ENCODE data around the gene KCNJ16.

KCNJ16 gene

DNA sequence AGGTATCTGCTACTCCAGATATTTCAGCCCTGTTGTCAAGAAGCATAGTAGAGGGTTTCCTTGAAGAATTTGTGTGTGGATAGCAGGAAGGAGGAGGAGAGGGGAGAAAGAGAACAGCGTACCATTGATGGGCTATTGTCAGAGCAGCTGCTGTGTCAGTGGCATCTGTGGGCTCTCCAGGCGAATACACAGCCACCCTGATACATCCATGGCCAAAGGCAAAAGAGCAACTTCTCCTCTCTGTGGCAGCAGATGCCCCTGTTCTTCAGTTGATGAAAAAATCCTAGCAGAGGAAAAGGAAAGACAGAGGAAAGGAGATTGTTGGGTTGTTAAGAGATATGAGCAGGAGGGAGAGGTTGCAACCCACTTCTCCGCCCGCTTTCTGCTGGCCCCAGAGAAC lies 82.1 kb downstream of the KCNJ16 start:
- H3K23ac ChIP-seq (ENCODE audit: low read length), result no peak overlapping the region
- H3K4me2 ChIP-seq (ENCODE audit: low read length), result no peak overlapping the region
- H2BK120ac ChIP-seq (ENCODE audit: low read depth, low read length), result no peak overlapping the region
- WGBS (ENCODE audit: extremely low coverage, insufficient coverage, low lambda C conversion rate), result no CpG with 5 or more reads among the region's 4 CpGs
- H3K4me1 ChIP-seq (ENCODE audit: control insufficient read depth, low read depth, low read length), result no peaks in the 10 kb centered on the region
- H2BK5ac ChIP-seq (ENCODE audit: low read length), result no peak overlapping the region
- no peak overlapping the region for H3K18ac ChIP-seq (ENCODE audit: low read length)
- no peak for DNase-seq
- H3K36me3 ChIP-seq (ENCODE audit: control insufficient read depth, insufficient read depth, low read length), result no peaks in the 10 kb centered on the region
- no peak overlapping the region for H3K56ac ChIP-seq (ENCODE audit: low read length)
- no peaks in the 10 kb centered on the region for H3K79me2 ChIP-seq (ENCODE audit: control insufficient read depth, insufficient read depth, low read length)
- no peak overlapping the region for H2BK15ac ChIP-seq (replicated peaks; ENCODE audit: low read depth)
- H2AK5ac ChIP-seq (ENCODE audit: low read length), result no peak overlapping the region
- H3K9ac ChIP-seq (ENCODE audit: low read length), result no peak overlapping the region
- H4K5ac ChIP-seq (ENCODE audit: low read length), result no peak overlapping the region
- no peaks in the 10 kb centered on the region for H3K79me1 ChIP-seq (ENCODE audit: low read length)
- no peak overlapping the region for H3K4ac ChIP-seq (ENCODE audit: low read depth, low read length)
- H3K27me3 ChIP-seq (ENCODE audit: insufficient read depth, low read length, poor library complexity), result no peaks in the 10 kb centered on the region
- H3K4me3 ChIP-seq (ENCODE audit: low read length), result no peak overlapping the region
- no peak overlapping the region for H4K8ac ChIP-seq (ENCODE audit: low read depth, low read length)
- no peak overlapping the region for H3K27ac ChIP-seq (ENCODE audit: low read depth, low read length)

DNA sequence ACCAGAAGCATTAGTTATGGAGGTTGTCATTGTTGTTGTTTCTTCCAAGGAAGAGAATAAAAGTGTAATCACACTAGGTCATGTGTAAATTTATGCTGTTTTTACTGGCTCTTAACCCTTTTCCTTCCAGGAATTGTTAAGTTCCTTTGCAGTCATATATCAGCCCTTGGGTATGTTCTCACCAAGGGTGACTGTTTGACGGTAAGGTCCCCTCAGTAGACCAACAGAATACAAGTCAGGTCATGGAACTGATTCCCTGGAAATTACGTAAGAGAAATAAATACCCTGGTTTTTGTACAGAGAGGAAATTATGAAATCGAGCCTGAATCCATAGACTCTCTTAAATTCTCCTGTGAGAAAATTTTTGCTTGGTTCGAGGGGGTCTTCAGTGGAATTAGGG lies 83.2 kb downstream of the KCNJ16 start:
- H3K79me2 ChIP-seq (ENCODE audit: control insufficient read depth, insufficient read depth, low read length), result no peaks in the 10 kb centered on the region
- WGBS (ENCODE audit: extremely low coverage, insufficient coverage, low lambda C conversion rate), result no CpG with 5 or more reads among the region's 4 CpGs
- no peaks in the 10 kb centered on the region for H3K27me3 ChIP-seq (ENCODE audit: insufficient read depth, low read length, poor library complexity)
- H3K4me3 ChIP-seq (ENCODE audit: low read length), result no peak overlapping the region
- H3K79me1 ChIP-seq (ENCODE audit: low read length), result no peaks in the 10 kb centered on the region
- no peak overlapping the region for H3K4ac ChIP-seq (ENCODE audit: low read depth, low read length)
- no peaks in the 10 kb centered on the region for H3K36me3 ChIP-seq (ENCODE audit: control insufficient read depth, insufficient read depth, low read length)
- H3K18ac ChIP-seq (ENCODE audit: low read length), result no peak overlapping the region
- no peak overlapping the region for H2BK120ac ChIP-seq (ENCODE audit: low read depth, low read length)
- H3K27ac ChIP-seq (ENCODE audit: low read depth, low read length), result no peak overlapping the region
- H4K5ac ChIP-seq (ENCODE audit: low read length), result no peak overlapping the region
- H3K9ac ChIP-seq (ENCODE audit: low read length), result no peak overlapping the region
- no peak for DNase-seq
- H3K4me1 ChIP-seq (ENCODE audit: control insufficient read depth, low read depth, low read length), result no peaks in the 10 kb centered on the region
- no peak overlapping the region for H4K8ac ChIP-seq (ENCODE audit: low read depth, low read length)
- no peak overlapping the region for H3K56ac ChIP-seq (ENCODE audit: low read length)
- H3K4me2 ChIP-seq (ENCODE audit: low read length), result no peak overlapping the region
- no peak overlapping the region for H2AK5ac ChIP-seq (ENCODE audit: low read length)
- H2BK15ac ChIP-seq (replicated peaks; ENCODE audit: low read depth), result no peak overlapping the region
- H3K23ac ChIP-seq (ENCODE audit: low read length), result no peak overlapping the region
- no peak overlapping the region for H2BK5ac ChIP-seq (ENCODE audit: low read length)

DNA sequence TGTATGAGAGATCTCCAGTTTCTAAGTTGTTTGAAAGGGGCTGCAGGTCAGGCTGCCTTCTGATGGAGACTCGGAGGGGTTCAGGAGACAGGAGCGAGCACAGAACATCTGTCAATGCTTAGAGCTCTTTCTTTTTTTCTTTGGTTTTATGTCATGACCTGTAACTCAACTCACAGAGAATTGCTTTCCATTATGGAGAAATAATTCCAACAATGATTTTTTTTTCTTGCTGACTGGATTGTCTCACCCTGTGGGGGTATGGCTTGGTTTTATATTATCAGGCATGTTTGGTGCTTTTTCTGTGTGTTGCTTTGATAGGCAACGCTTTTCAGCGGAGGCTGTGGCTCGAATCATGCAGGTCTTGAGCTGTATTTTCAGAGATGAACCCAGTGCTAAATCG lies 83.6 kb downstream of the KCNJ16 start:
- no CpG with 5 or more reads among the region's 6 CpGs for WGBS (ENCODE audit: extremely low coverage, insufficient coverage, low lambda C conversion rate)
- no peak overlapping the region for H2BK5ac ChIP-seq (ENCODE audit: low read length)
- no peak overlapping the region for H3K4me3 ChIP-seq (ENCODE audit: low read length)
- H2BK120ac ChIP-seq (ENCODE audit: low read depth, low read length), result no peak overlapping the region
- no peak overlapping the region for H3K4me2 ChIP-seq (ENCODE audit: low read length)
- no peak for DNase-seq
- H3K79me2 ChIP-seq (ENCODE audit: control insufficient read depth, insufficient read depth, low read length), result no peaks in the 10 kb centered on the region
- no peaks in the 10 kb centered on the region for H3K36me3 ChIP-seq (ENCODE audit: control insufficient read depth, insufficient read depth, low read length)
- no peak overlapping the region for H4K5ac ChIP-seq (ENCODE audit: low read length)
- H2AK5ac ChIP-seq (ENCODE audit: low read length), result no peak overlapping the region
- no peak overlapping the region for H3K9ac ChIP-seq (ENCODE audit: low read length)
- no peaks in the 10 kb centered on the region for H3K79me1 ChIP-seq (ENCODE audit: low read length)
- no peak overlapping the region for H3K4ac ChIP-seq (ENCODE audit: low read depth, low read length)
- no peak overlapping the region for H4K8ac ChIP-seq (ENCODE audit: low read depth, low read length)
- no peaks in the 10 kb centered on the region for H3K27me3 ChIP-seq (ENCODE audit: insufficient read depth, low read length, poor library complexity)
- H2BK15ac ChIP-seq (replicated peaks; ENCODE audit: low read depth), result no peak overlapping the region
- no peak overlapping the region for H3K23ac ChIP-seq (ENCODE audit: low read length)
- no peak overlapping the region for H3K56ac ChIP-seq (ENCODE audit: low read length)
- no peak overlapping the region for H3K18ac ChIP-seq (ENCODE audit: low read length)
- H3K27ac ChIP-seq (ENCODE audit: low read depth, low read length), result no peak overlapping the region
- no peaks in the 10 kb centered on the region for H3K4me1 ChIP-seq (ENCODE audit: control insufficient read depth, low read depth, low read length)

DNA sequence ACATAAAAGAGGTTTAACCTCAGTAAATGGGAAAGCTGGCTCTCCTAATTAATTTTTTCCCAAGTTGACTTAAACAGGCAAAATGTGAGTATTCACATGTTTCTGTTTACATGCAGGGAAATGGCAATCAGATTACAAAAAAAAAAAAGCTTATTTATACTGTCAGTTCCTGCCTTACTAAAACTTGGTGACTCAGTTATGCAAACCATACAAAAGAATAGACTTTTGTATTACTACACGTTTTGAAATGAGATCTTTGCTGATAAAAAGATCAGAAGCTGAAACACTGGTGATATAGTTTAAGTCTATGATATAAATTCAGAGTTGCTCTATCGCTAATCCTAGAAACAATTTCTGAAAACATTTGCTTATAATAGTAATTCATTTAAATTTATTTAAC lies 85.0 kb downstream of the KCNJ16 start:
- no peak overlapping the region for H2BK5ac ChIP-seq (ENCODE audit: low read length)
- no peaks in the 10 kb centered on the region for H3K79me1 ChIP-seq (ENCODE audit: low read length)
- no peak overlapping the region for H4K8ac ChIP-seq (ENCODE audit: low read depth, low read length)
- no peaks in the 10 kb centered on the region for H3K27me3 ChIP-seq (ENCODE audit: insufficient read depth, low read length, poor library complexity)
- no peak overlapping the region for H3K23ac ChIP-seq (ENCODE audit: low read length)
- H3K9ac ChIP-seq (ENCODE audit: low read length), result no peak overlapping the region
- no peak overlapping the region for H3K27ac ChIP-seq (ENCODE audit: low read depth, low read length)
- H3K18ac ChIP-seq (ENCODE audit: low read length), result no peak overlapping the region
- no CpG with 5 or more reads among the region's 2 CpGs for WGBS (ENCODE audit: extremely low coverage, insufficient coverage, low lambda C conversion rate)
- no peaks in the 10 kb centered on the region for H3K36me3 ChIP-seq (ENCODE audit: control insufficient read depth, insufficient read depth, low read length)
- H2BK15ac ChIP-seq (replicated peaks; ENCODE audit: low read depth), result no peak overlapping the region
- H3K56ac ChIP-seq (ENCODE audit: low read length), result no peak overlapping the region
- no peak overlapping the region for H3K4ac ChIP-seq (ENCODE audit: low read depth, low read length)
- H3K4me2 ChIP-seq (ENCODE audit: low read length), result no peak overlapping the region
- H3K79me2 ChIP-seq (ENCODE audit: control insufficient read depth, insufficient read depth, low read length), result no peaks in the 10 kb centered on the region
- DNase-seq, result no peak
- no peak overlapping the region for H2BK120ac ChIP-seq (ENCODE audit: low read depth, low read length)
- no peak overlapping the region for H2AK5ac ChIP-seq (ENCODE audit: low read length)
- H3K4me3 ChIP-seq (ENCODE audit: low read length), result no peak overlapping the region
- H3K4me1 ChIP-seq (ENCODE audit: control insufficient read depth, low read depth, low read length), result no peaks in the 10 kb centered on the region
- H4K5ac ChIP-seq (ENCODE audit: low read length), result no peak overlapping the region

DNA sequence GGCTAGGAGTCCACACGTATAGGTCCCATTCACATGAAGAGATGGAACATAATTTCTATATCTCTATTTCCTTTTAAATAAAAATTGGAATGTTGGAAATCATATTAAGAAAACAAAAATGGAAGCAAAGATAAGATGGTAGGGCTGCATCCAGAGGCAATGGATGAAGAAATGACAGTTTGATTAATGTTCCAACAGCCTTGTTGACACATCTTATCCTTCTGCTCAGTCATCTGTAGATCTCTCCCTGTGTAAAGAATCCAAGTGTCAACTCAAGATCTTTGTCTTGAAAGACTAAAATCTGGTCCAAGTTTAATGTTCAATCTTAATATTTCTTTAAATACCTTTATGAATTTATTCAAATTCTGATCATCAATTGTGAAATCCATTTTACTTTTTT lies 86.5 kb downstream of the KCNJ16 start:
- H2BK120ac ChIP-seq (ENCODE audit: low read depth, low read length), result no peak overlapping the region
- no CpG with 5 or more reads among the region's 1 CpG for WGBS (ENCODE audit: extremely low coverage, insufficient coverage, low lambda C conversion rate)

DNA sequence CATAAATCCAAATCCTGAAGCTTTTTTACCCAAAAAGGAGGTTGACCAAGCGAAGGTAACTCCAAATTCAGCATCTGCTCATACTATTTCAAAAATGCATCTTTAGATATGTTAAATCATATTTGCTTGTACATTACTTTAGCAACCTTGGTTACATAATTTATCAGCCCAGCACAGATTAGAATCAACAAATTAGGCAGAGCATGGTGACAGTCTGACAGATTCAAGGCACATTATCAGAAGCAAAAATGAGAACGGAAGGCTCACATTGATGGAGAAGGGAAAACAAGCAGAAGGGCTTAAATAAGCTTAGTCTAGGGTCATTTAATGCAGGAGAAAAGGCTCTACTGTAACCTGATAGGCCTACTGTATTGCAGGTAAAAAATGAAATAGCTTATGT lies 90.4 kb downstream of the KCNJ16 start:
- Histone ChIP-seq H2BK15ac (replicated peaks; ENCODE audit: low read depth) (no peak overlapping the region), H2BK120ac (ENCODE audit: low read depth, low read length) (no peak overlapping the region), H4K8ac (ENCODE audit: low read depth, low read length) (no peak overlapping the region), H3K36me3 (ENCODE audit: control insufficient read depth, insufficient read depth, low read length) (no peaks in the 10 kb centered on the region), H3K4me1 (ENCODE audit: control insufficient read depth, low read depth, low read length) (no peaks in the 10 kb centered on the region), H3K9ac (ENCODE audit: low read length) (no peak overlapping the region), H2BK5ac (ENCODE audit: low read length) (no peak overlapping the region), H3K79me1 (ENCODE audit: low read length) (no peaks in the 10 kb centered on the region), H3K23ac (ENCODE audit: low read length) (no peak overlapping the region), H3K4me2 (ENCODE audit: low read length) (no peak overlapping the region), H3K4me3 (ENCODE audit: low read length) (no peak overlapping the region), H3K27ac (ENCODE audit: low read depth, low read length) (no peak overlapping the region), H3K4ac (ENCODE audit: low read depth, low read length) (no peak overlapping the region), H2AK5ac (ENCODE audit: low read length) (no peak overlapping the region), H4K5ac (ENCODE audit: low read length) (no peak overlapping the region), H3K27me3 (ENCODE audit: insufficient read depth, low read length, poor library complexity) (peaks cover 6% of the 10 kb centered on the region), H3K79me2 (ENCODE audit: control insufficient read depth, insufficient read depth, low read length) (no peaks in the 10 kb centered on the region), H3K18ac (ENCODE audit: low read length) (no peak overlapping the region), H3K56ac (ENCODE audit: low read length) (no peak overlapping the region)
- DNase-seq, result no peak
- WGBS (ENCODE audit: extremely low coverage, insufficient coverage, low lambda C conversion rate), result no CpG with 5 or more reads among the region's 2 CpGs

More for the DNA sequence above, 86.5 kb downstream of the KCNJ16 start:
- no peak for DNase-seq
- H3K4me2 ChIP-seq (ENCODE audit: low read length), result no peak overlapping the region
- no peaks in the 10 kb centered on the region for H3K27me3 ChIP-seq (ENCODE audit: insufficient read depth, low read length, poor library complexity)
- no peak overlapping the region for H2AK5ac ChIP-seq (ENCODE audit: low read length)
- H3K4me3 ChIP-seq (ENCODE audit: low read length), result no peak overlapping the region
- no peaks in the 10 kb centered on the region for H3K4me1 ChIP-seq (ENCODE audit: control insufficient read depth, low read depth, low read length)
- no peak overlapping the region for H2BK15ac ChIP-seq (replicated peaks; ENCODE audit: low read depth)
- H3K56ac ChIP-seq (ENCODE audit: low read length), result no peak overlapping the region
- H4K5ac ChIP-seq (ENCODE audit: low read length), result no peak overlapping the region
- H3K23ac ChIP-seq (ENCODE audit: low read length), result no peak overlapping the region
- H3K36me3 ChIP-seq (ENCODE audit: control insufficient read depth, insufficient read depth, low read length), result no peaks in the 10 kb centered on the region
- no peak overlapping the region for H3K27ac ChIP-seq (ENCODE audit: low read depth, low read length)
- no peak overlapping the region for H2BK5ac ChIP-seq (ENCODE audit: low read length)
- no peaks in the 10 kb centered on the region for H3K79me2 ChIP-seq (ENCODE audit: control insufficient read depth, insufficient read depth, low read length)
- H4K8ac ChIP-seq (ENCODE audit: low read depth, low read length), result no peak overlapping the region
- no peak overlapping the region for H3K18ac ChIP-seq (ENCODE audit: low read length)
- no peak overlapping the region for H3K4ac ChIP-seq (ENCODE audit: low read depth, low read length)
- no peak overlapping the region for H3K9ac ChIP-seq (ENCODE audit: low read length)
- no peaks in the 10 kb centered on the region for H3K79me1 ChIP-seq (ENCODE audit: low read length)
